CD4-positive, alpha-beta memory T cell (primary cell): Measurements from ENCODE around the gene CDH18. TPM values are rescaled to one million over a fixed set of nuclear protein-coding genes. Genes with fewer than 3 reads are reported as not detected.

Experiments
- CTCF ChIA-PET: fragments of 350-600 bp; sonication (Branson Sonifier 250); formaldehyde crosslinking; loops from one replicate; lab custom pipeline; 2021; ENCODE audit warnings: inconsistent platforms; ENCODE audit not compliant: partially characterized antibody; lab: Charles Lee
- POLR2A ChIA-PET: fragments of 350-600 bp; sonication (Branson Sonifier 250); formaldehyde crosslinking; loops from one replicate; lab custom pipeline; 2021; ENCODE audit not compliant: partially characterized antibody; lab: Charles Lee
- DNase-seq, 5 donors: peaks; one replicate each; pipeline versions ENCODE4 v3.0.0 to v3.0.0-alpha.2; 2020 to 2022; ENCODE audit warnings: mixed read lengths in 1 of 5
- H3K27ac ChIP-seq: one replicate; pipeline ENCODE4 v1.7.0; 2013; ENCODE audit warnings: low read depth, low read length
- H3K27me3 ChIP-seq: 2 replicates; pipeline ENCODE4 v1.7.0; 2013; ENCODE audit warnings: mild to moderate bottlenecking, low read length, moderate library complexity; ENCODE audit not compliant: insufficient read depth
- H3K36me3 ChIP-seq: 2 replicates; pipeline ENCODE4 v1.7.0; 2013; ENCODE audit warnings: mild to moderate bottlenecking, low read length, moderate library complexity; ENCODE audit not compliant: insufficient read depth
- H3K4me1 ChIP-seq: 2 replicates; pipeline ENCODE4 v1.7.0; 2013; ENCODE audit warnings: mild to moderate bottlenecking, low read length, moderate library complexity; ENCODE audit not compliant: insufficient read depth
- H3K4me3 ChIP-seq, 2 donors: one replicate each; pipeline ENCODE4 v1.7.0; 2013; ENCODE audit warnings: low read length in 2 of 2, mild to moderate bottlenecking in 1 of 2
- H3K9me3 ChIP-seq, 2 donors: one replicate each; pipeline ENCODE4 v1.7.0; 2013; ENCODE audit warnings: low read length in 2 of 2, control low read depth in 1 of 2; ENCODE audit not compliant: control insufficient read depth in 1 of 2
- H3K27ac Mint-ChIP-seq, 7 donors: one replicate each; pipeline ENCODE4 v1.8.0; 2020 to 2021; ENCODE audit warnings: mixed read lengths in 7 of 7, mild to moderate bottlenecking in 6 of 7, inconsistent platforms in 3 of 7, moderate library complexity in 3 of 7
- H3K27me3 Mint-ChIP-seq, 2 donors: one replicate each; pipeline ENCODE4 v1.8.0; 2020 to 2021; ENCODE audit warnings: mixed read lengths in 2 of 2
- H3K36me3 Mint-ChIP-seq, 2 donors: one replicate each; pipeline ENCODE4 v1.8.0; 2020 to 2021; ENCODE audit warnings: mixed read lengths in 2 of 2, inconsistent platforms in 1 of 2, mild to moderate bottlenecking in 1 of 2
- H3K4me1 Mint-ChIP-seq, 4 donors: one replicate each; pipeline ENCODE4 v1.8.0; 2020 to 2021; ENCODE audit warnings: mixed read lengths in 4 of 4, mild to moderate bottlenecking in 1 of 4
- H3K4me3 Mint-ChIP-seq, 8 donors: one replicate each; pipeline ENCODE4 v1.8.0; 2020 to 2021; ENCODE audit warnings: mixed read lengths in 8 of 8, mild to moderate bottlenecking in 7 of 8, moderate library complexity in 6 of 8, inconsistent platforms in 3 of 8
- H3K9me3 Mint-ChIP-seq, 8 donors: one replicate each; pipeline ENCODE4 v1.8.0; 2020 to 2021; ENCODE audit warnings: mixed read lengths in 8 of 8, mild to moderate bottlenecking in 5 of 8, inconsistent platforms in 3 of 8, moderate library complexity in 1 of 8
- intact Hi-C: fragments of 100-400 bp; cut with micrococcal nuclease; formaldehyde crosslinking; loops from one replicate; pipeline ENCODE4 v1.15.1; 2023
- polyA plus RNA-seq, 2 donors: library from polyadenylated mRNA; unstranded; fragments of 300-500 nt; fragmentation: Illumina TruSeq; gene quantifications; one replicate each; pipeline ENCODE4 v1.2.3, GENCODE V29; 2021
- total RNA-seq, 2 experiments: library from RNA; stranded (reverse); gene quantifications; one replicate each; pipeline ENCODE4 v1.2.3, GENCODE V29; 2021

The CDH18 gene
- total and polyA plus RNA-seq, 4 experiments from 2014 or later: not detected

- peaks cover 0 to 21% (median 8%) of the 10 kb centered on the region in 8 donors for H3K9me3 Mint-ChIP-seq
- H3K36me3 Mint-ChIP-seq: no peaks in the 10 kb centered on the region
- intact Hi-C loops: no loop called here
- Histone ChIP-seq H3K9me3 (no peaks in the 10 kb centered on the region), H3K27ac (no peak overlapping the region), H3K4me3 (no peak overlapping the region), H3K4me1 (no peaks in the 10 kb centered on the region), H3K36me3 (no peaks in the 10 kb centered on the region), H3K27me3 (no peaks in the 10 kb centered on the region)
- DNase-seq: no peak
- no peak overlapping the region for H3K27ac Mint-ChIP-seq
- H3K4me3 Mint-ChIP-seq: no peak overlapping the region
- ChIA-PET POLR2A (no interaction called here), CTCF (no interaction called here)
- H3K4me1 Mint-ChIP-seq: no peaks in the 10 kb centered on the region
- H3K27me3 Mint-ChIP-seq: no peaks in the 10 kb centered on the region
Observed at GRCh38 chr5:19565466-19565865, 422.5 kb downstream of the CDH18 start.

DNA sequence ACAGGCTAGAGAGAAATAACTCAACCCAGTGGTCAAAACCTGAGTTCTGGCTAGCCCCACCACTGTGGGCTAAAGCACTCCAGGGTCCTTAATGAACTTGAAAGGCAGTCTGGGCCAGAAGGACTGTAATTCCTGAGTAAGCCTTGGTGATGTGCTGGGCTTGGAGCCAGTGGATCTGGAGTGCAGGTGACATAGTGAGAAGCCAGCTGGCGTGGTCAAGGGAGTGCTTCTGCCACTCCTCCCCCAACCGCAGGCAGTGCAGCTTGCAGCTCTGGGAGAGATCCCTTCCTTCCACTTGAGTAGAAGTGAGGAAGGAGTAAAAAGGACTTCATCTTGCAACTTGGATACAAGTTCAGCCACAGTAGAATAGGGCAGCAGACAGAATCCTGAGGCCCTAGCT is 424.0 kb downstream of the CDH18 start:
- H3K4me3 ChIP-seq: no peak overlapping the region
- intact Hi-C loops: no loop called here
- ChIA-PET POLR2A (no interaction called here), CTCF (no interaction called here)
- H3K36me3 ChIP-seq: no peaks in the 10 kb centered on the region
- Mint-ChIP-seq H3K9me3 (peaks cover 0 to 18% (median 9%) of the 10 kb centered on the region in 8 donors), H3K27ac (no peak overlapping the region), H3K4me1 (no peaks in the 10 kb centered on the region), H3K4me3 (no peak overlapping the region), H3K27me3 (no peaks in the 10 kb centered on the region), H3K36me3 (no peaks in the 10 kb centered on the region)
- H3K27ac ChIP-seq: no peak overlapping the region
- no peaks in the 10 kb centered on the region for H3K9me3 ChIP-seq
- H3K4me1 ChIP-seq: no peaks in the 10 kb centered on the region
- H3K27me3 ChIP-seq: no peaks in the 10 kb centered on the region
- DNase-seq: no peak

GRCh38 chr5:19555876-19556275 is 432.1 kb downstream of the CDH18 start:
- no peak overlapping the region for H3K27ac Mint-ChIP-seq
- H3K4me1 Mint-ChIP-seq: no peaks in the 10 kb centered on the region
- H3K9me3 Mint-ChIP-seq: peaks cover 3 to 27% (median 7%) of the 10 kb centered on the region in 8 donors
- no peak for DNase-seq
- Histone ChIP-seq H3K36me3 (no peaks in the 10 kb centered on the region), H3K9me3 (no peaks in the 10 kb centered on the region), H3K27me3 (no peaks in the 10 kb centered on the region), H3K27ac (no peak overlapping the region), H3K4me1 (no peaks in the 10 kb centered on the region), H3K4me3 (no peak overlapping the region)
- no peak overlapping the region for H3K4me3 Mint-ChIP-seq
- H3K27me3 Mint-ChIP-seq: no peaks in the 10 kb centered on the region
- H3K36me3 Mint-ChIP-seq: no peaks in the 10 kb centered on the region
- intact Hi-C loops: no loop called here
- POLR2A ChIA-PET: no interaction called here
- CTCF ChIA-PET: no interaction called here

GRCh38 chr5:19555436-19555835 is 432.6 kb downstream of the CDH18 start:
- intact Hi-C loops: no loop called here
- Mint-ChIP-seq H3K4me1 (no peaks in the 10 kb centered on the region), H3K36me3 (no peaks in the 10 kb centered on the region)

DNA sequence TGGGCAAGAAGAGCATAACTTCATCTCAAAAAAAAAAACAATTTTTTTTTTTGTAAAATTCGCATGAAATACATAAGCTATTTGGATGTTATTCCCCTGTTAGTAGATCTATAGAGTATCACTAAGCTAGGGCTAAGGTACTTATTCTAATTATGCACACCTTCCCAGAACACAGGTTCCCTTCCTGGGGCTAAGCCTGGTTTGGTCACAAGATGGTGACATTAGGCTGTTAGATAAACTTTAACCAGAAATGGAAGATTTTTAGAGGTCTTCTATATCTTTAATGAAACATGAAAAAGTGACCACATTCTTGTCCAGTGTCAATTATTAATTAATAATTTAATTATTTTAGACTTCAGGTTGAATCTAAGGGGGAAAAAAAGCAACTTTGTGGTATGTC is 433.5 kb downstream of the CDH18 start:
- Mint-ChIP-seq H3K9me3 (peaks cover 0 to 30% (median 4%) of the 10 kb centered on the region in 8 donors), H3K4me3 (no peak overlapping the region), H3K27me3 (no peaks in the 10 kb centered on the region), H3K27ac (no peak overlapping the region), H3K4me1 (no peaks in the 10 kb centered on the region), H3K36me3 (no peaks in the 10 kb centered on the region)
- Histone ChIP-seq H3K4me1 (no peaks in the 10 kb centered on the region), H3K9me3 (no peaks in the 10 kb centered on the region), H3K36me3 (no peaks in the 10 kb centered on the region), H3K27me3 (no peaks in the 10 kb centered on the region), H3K27ac (no peak overlapping the region), H3K4me3 (no peak overlapping the region)
- intact Hi-C loops: no loop called here
- POLR2A ChIA-PET: no interaction called here
- CTCF ChIA-PET: no interaction called here
- no peak for DNase-seq

More at GRCh38 chr5:19555436-19555835, 432.6 kb downstream of the CDH18 start:
- H3K27ac Mint-ChIP-seq: no peak overlapping the region
- CTCF ChIA-PET: no interaction called here
- Histone ChIP-seq H3K36me3 (no peaks in the 10 kb centered on the region), H3K4me1 (no peaks in the 10 kb centered on the region), H3K27me3 (no peaks in the 10 kb centered on the region), H3K9me3 (no peaks in the 10 kb centered on the region), H3K4me3 (no peak overlapping the region), H3K27ac (no peak overlapping the region)
- no peak for DNase-seq
- H3K27me3 Mint-ChIP-seq: no peaks in the 10 kb centered on the region
- no peak overlapping the region for H3K4me3 Mint-ChIP-seq
- POLR2A ChIA-PET: no interaction called here
- H3K9me3 Mint-ChIP-seq: peaks cover under 1 to 26% (median 6%) of the 10 kb centered on the region in 8 donors

GRCh38 chr5:19547640-19548039 is 440.4 kb downstream of the CDH18 start:
- H3K4me1 Mint-ChIP-seq: no peaks in the 10 kb centered on the region
- no peaks in the 10 kb centered on the region for H3K36me3 Mint-ChIP-seq
- no peak overlapping the region for H3K4me3 Mint-ChIP-seq
- DNase-seq: no peak
- POLR2A ChIA-PET: no interaction called here
- no peaks in the 10 kb centered on the region for H3K4me1 ChIP-seq
- intact Hi-C loops: no loop called here
- no peaks in the 10 kb centered on the region for H3K27me3 ChIP-seq
- CTCF ChIA-PET: no interaction called here
- H3K9me3 Mint-ChIP-seq: peaks cover 0 to 23% (median 6%) of the 10 kb centered on the region in 8 donors
- no peaks in the 10 kb centered on the region for H3K27me3 Mint-ChIP-seq
- H3K9me3 ChIP-seq: no peaks in the 10 kb centered on the region
- no peak overlapping the region for H3K27ac ChIP-seq
- H3K4me3 ChIP-seq: no peak overlapping the region
- H3K27ac Mint-ChIP-seq: no peak overlapping the region
- no peaks in the 10 kb centered on the region for H3K36me3 ChIP-seq

DNA sequence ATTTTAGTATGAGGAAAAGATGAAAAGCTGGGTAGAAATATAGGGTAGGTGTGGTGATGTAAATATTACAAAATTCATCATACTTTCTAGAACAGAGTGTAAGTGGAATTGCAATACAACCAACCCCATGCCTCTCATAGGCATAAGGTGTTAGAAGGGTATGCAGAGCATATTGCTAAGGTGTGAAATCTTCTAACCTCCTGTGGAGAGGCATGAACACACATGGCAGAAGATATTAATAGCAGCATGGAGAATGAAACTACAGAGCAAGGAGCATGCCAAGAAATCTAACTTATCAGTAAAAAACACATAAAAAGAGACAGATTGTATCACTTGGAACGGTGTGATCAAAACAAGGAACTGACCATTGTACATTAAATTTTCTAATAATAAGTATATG is 441.5 kb downstream of the CDH18 start:
- H3K27me3 Mint-ChIP-seq: no peaks in the 10 kb centered on the region
- CTCF ChIA-PET: no interaction called here

GRCh38 chr5:19538607-19539006 is 449.4 kb downstream of the CDH18 start:
- Mint-ChIP-seq H3K36me3 (no peaks in the 10 kb centered on the region), H3K27ac (no peak overlapping the region), H3K4me1 (no peaks in the 10 kb centered on the region), H3K4me3 (no peak overlapping the region), H3K9me3 (peaks cover 0 to 17% (median 7%) of the 10 kb centered on the region in 8 donors), H3K27me3 (no peaks in the 10 kb centered on the region)
- no peak overlapping the region for H3K27ac ChIP-seq
- intact Hi-C loops: no loop called here
- H3K36me3 ChIP-seq: no peaks in the 10 kb centered on the region
- DNase-seq: no peak
- no peaks in the 10 kb centered on the region for H3K4me1 ChIP-seq
- H3K9me3 ChIP-seq: no peaks in the 10 kb centered on the region
- H3K27me3 ChIP-seq: no peaks in the 10 kb centered on the region
- CTCF ChIA-PET: no interaction called here
- H3K4me3 ChIP-seq: no peak overlapping the region
- POLR2A ChIA-PET: no interaction called here

More for the DNA sequence above, 441.5 kb downstream of the CDH18 start:
- Histone ChIP-seq H3K4me3 (no peak overlapping the region), H3K9me3 (no peaks in the 10 kb centered on the region), H3K36me3 (no peaks in the 10 kb centered on the region), H3K4me1 (no peaks in the 10 kb centered on the region), H3K27me3 (no peaks in the 10 kb centered on the region), H3K27ac (no peak overlapping the region)
- Mint-ChIP-seq H3K4me3 (no peak overlapping the region), H3K4me1 (no peaks in the 10 kb centered on the region), H3K9me3 (peaks cover 0 to 18% (median 6%) of the 10 kb centered on the region in 8 donors), H3K36me3 (no peaks in the 10 kb centered on the region), H3K27ac (peak overlapping the region in 1 of 7 donors; percentile 53)
- DNase-seq: no peak
- POLR2A ChIA-PET: no interaction called here
- intact Hi-C loops: no loop called here
